NCI-H2029 (cell line): ENCODE measurements around the gene STING1.
"Not testable (repeated sequence)": the region's sequence is repeated elsewhere in the genome, so short reads cannot be mapped to it uniquely, and the experiment has no call there.

Experiments used
- DNase-seq: peaks from one replicate; lab custom pipeline; 2025; lab: John Stamatoyannopoulos, UW

Gene STING1

DNA sequence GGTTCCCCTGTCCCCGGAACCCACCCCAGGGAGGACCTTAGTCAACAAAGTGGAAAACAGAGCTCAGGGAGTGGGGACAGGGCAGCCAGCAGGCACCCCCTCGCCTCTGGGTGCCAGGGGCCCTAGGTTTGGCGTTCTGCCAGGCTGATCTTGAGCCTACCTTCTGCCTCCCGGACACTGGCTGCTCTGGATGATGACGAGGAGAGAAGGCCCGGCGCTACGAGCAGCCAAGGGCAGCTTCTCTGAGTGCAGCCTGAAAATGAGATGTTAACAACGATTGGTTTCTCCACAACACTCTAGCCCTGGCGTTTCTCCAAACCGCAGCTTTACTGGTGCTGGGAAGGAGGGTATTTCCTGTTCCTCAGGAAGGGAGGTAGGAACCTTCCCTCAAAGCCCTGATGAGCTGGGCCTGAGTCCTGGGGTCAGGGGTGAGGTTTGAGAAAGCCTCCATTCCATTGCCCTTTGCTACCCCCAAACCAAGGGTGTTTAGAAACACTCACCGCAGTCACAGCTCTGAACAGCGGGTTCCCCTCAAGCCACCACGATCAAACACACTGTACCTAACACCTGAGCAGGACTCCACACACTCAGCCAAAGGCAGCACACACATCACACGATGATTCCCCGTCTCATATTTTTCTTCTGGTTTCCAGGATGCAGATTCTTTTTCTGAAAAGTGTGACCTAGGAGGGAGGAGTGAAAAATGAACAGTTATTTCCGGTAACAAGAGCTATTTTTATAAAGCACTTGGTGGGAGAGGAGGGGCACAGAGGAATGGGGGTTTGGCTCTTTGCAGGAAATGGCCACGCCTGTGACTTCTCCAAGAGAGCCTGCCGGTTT is at the start of gene STING1:
Gene STING1 (minus strand): TSS at position 709 of the 840 bp plus-strand sequence. CDS start 1,054 bp downstream, outside the sequence.
- DNase-seq = peak; percentile 99

DNA sequence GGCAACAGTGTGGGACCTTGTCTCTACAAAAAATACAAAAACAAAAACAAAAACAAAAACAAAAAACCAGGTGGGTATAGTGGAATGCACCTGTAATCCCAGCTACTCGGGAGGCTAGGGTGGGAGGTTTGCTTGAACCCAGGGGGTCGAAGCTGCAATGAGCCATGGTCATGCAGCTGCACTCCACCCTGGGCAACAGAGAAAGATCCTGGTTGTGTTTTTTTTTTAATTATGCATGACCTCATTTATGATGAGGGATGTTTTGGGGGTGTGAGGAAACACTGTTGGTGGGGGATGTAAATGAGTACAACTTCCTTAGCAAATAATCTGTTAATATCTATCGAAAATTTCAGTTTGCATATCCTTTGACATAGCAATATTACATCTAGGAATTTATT is 49.2 kb upstream of the STING1 start:
- no peak for DNase-seq

DNA sequence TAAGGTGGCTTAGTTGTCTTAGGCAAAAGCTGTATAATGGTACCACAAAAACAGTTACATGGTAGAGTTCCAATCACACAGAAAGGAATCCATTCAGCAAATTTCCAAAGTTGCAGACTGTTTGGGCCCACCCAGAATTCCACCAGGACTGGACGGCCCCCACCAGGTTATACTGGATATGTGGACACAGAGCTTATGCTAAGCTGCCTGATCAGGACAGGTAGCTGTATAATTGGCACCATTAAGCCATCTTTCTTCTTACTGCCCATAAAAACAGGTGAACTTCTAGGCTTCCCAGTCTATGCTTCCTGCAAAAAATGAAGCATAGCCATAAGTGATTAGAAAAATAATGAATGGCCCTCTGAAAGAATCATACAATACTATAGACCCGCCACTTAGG is 47.5 kb upstream of the STING1 start:
- DNase-seq = not testable (repeated sequence)

DNA sequence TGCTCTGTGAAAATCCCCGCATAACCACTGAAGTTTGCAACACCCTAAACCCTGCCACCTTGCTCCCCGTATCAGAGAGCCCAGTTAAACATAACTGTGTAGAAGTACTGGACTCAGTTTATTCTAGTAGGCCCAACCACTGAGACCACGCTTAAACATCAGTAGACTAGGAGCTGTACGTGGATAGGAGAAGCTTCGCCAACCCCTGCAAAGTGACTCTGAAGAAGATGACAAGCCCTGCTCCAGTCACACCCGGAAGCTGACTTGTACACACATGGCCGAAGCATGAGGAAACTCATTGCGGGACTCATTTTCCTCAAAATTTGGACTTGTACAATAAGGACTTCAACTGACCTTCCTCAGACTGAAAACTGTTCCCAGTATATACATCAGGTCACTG is 46.1 kb upstream of the STING1 start:
- not testable (repeated sequence) for DNase-seq

DNA sequence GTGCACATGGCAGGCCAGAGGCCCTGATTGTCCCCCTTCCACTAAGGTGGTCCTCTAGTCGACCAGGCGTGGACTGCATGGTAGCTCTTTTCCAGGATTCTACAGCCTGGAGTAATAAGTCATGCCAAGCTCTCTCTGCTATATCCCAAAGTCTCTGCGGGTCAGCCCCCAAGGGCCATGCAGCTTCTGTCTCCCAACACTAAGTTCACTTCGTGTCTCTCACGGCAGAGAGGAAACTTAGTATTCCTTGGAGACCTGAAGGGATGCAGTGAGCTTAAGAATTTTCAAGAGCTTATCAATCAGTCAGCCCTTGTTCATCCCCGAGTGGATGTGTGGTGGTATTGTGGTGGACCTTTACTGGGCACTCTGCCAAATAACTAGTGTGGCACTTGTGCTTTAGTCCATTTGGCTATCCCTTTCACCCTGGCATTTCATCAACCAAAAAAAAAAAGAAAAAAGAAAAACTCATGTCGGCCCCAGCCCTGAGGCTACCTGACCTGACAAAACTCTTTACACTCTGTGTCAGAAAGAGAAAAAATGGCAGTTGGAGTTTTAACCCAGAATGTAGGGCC is 45.4 kb upstream of the STING1 start:
- not testable (repeated sequence) for DNase-seq

DNA sequence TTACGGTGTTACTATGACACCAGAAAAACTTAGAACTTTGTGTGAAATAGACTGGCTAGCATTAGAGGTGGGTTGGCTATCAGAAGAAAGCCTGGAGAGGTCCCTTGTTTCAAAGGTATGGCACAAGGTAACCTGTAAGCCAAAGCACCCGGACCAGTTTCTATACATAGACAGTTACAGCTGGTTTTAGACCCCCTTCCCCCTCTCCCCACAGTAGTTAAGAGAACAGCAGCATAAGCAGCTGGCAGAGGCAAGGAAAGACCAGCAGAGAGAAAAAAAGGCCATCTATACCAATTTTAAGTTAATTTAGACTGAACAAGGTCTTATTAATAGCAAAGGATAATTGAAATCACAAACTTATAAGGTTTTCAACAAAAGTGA is 44.5 kb upstream of the STING1 start:
- DNase-seq = not testable (repeated sequence)

DNA sequence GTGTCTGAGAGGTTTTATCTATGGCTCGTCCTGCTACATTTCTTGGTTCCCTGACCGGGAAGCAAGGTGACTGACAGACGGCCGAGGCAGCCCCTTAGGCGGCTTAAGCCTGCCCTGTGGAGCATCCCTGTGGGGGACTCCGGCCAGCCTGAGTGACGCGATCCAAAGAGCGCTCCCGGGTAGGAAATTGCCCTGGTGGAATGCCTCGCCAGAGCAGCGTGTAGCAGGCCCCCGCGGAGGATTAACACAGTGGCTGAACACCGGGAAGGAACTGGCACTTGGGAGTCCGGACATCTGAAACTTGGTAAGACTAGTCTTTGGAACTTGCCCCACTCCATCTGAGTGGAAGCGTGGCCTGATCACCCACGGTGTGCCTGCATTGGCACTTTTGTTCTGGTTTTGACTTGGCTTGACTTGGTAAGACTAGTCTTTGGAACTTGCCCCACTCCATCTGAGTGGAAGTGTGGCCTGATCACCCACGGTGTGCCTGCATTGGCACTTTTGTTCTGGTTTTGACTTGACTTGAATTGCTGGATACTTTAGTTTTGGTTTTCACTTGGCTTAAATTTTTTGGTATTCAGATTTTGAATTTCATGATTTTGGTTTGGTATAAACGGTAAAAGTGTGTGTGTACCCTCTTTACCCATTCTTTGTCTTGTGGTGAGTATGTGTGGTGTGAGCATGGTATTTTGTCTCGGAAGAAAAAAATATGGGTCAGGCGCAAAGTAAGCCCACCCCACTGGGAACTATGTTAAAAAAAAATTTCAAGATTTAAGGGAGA is 43.9 kb upstream of the STING1 start:
- not testable (repeated sequence) for DNase-seq

DNA sequence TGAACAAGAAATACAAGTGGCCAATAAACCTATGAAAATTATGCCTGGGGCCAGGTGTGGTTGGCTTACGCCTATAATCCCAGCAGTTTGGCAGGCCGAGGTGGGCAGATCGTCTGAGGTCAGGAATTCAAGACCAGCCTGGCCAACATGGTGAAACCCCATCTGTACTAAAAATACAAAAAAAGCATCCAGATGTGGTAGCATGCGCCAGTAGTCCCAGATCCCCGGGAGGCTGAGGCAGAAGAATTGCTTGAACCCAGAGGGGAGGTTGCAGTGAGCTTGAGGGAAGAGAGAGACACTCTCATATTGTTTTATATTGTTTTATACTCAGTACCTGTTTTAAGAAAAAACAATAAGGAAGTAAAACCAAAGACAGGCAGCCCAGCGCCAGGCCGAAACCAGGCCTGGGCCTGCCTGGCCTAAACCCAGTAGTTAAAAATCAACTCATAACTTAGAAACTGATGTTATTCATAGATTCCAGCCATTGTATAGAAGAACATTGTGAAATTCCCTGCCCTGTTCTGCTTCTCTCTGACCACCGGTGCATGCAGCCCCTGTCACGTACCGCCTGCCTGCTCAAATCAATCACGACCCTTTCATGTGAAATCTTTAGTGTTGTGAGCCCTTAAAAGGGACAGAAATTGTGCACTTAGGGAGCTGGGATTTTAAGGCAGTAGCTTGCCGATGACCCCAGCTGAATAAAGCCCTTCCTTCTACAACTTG is 43.2 kb upstream of the STING1 start:
- not testable (repeated sequence) for DNase-seq

DNA sequence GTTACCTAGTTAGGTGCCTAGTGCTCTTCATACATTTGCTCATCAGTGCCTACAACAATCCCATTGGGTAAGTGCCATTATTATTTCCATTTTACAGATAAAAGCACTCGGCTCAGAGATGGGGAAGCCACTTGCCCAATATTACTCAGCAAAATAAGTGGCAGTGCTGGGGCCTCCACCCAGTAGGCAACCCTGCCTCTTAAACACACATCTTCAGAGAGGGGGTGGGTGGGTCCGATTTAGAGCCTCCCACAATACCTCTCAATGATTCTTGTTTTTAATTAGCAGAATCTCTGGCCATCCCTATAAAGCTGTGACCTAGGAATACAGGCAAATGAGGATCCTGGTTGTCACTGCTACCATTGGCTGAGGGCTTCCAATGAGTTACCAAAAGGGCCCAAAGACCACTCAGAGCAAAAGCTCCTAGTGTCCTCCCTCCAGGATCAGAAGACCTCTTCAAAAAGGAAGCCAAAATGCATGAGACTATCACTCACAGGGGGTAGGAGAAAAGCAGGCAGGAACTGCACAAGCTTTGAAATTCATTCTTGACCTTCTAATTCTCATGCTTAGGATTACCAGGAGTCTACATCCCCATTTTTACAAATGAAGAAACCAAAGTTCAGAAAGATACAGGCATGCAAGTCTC is 42.5 kb upstream of the STING1 start:
- no peak for DNase-seq

DNA sequence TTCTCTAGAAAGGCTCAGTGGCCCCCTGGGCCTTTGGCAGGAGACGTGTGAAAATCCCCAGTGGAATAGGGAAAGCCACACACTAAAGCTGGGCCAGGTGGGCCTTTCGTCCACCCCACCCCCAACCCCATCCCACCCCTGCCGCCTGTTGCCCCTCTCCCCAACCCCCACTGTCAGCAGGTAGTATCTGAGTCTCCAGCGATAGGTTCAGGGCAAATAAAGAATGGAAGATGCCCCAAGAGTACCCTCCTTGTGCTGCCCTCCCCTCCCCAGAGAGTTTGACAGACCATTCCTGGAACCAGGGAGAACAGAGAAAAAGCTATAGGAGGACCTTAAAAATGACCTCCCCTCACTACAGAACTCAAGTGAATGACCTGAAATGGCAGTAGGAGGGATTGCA is 41.9 kb upstream of the STING1 start:
- DNase-seq = no peak

DNA sequence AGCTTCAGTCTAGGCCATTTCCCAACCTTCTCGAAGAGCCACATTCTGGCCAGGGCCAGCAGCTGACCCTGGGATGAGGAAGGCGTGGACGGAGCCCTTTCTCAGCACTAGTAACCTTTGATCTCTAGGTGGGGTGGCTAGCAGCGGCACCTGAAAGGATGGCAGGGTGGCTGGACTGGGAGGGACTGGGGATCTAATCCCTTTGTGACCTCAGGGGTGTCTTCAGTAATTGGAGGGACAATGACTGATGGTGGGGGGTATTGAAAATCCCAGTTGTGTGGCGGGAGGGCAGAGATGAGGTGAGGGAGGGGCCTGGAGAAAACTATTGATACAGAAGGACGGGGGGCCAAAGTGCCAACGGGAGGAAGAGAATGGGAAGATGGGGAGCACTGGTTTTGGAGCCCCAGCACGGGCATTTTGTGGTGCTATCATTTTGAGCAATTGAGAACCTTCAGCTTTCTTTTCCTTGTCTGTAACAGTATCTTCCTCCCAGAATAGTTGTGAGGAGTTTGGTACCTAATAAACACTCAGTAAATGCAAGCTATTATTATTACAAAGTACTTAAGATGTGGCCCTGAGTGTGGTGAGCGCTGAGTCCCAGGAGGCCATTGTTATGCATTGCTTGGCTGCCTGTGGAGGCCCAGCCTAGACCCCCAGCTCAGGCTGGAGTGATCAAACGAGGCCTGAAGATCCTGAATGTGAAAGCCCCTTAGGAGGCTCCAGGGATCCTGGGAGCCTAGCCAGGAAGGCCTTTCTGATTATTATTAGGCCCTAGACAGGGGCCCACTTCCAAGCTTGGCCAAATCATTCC is 41.3 kb upstream of the STING1 start:
- no peak for DNase-seq

DNA sequence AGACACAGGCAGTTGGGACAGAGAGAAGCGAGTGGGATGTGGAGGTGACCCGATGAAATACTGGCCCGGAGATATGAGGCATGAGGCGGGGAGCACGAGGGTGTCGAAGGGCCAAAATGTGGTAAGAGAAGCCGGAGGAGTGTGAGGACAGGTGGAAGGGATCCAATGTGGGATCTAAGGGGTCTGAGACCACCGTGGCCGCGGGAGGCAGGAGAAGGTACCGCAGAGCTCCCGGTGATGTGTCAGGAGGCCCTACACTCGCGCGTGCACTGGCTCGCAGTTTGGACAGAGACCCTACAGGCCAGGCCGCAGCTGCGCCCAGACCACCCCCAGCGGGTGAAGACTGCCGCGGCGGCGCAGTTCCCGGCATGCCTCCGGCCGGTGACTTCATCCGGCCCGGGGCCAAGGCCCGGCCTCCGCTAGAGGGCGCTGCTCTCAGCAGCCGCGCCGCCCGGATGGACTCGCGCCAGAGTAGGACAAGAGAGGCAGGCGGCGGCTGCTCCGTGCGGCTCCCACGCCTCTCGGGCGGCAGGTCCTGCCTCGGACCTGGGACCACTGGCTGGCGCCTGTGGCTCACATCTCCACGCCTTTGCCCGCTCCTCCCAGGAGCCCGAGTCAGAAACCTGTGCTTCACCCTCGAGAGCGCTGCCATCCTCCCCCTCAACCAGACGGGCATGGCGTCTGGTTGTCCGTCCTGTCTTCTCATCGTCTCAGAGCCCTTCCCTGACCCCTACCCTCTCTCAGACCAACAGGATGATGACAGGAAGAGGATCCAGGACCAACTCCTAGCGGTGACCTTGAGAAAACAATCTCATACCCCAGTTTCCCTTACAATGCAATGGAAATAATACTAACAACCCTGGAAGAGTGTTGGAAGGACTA is 35.4 kb upstream of the STING1 start:
- DNase-seq = peak; percentile 78

DNA sequence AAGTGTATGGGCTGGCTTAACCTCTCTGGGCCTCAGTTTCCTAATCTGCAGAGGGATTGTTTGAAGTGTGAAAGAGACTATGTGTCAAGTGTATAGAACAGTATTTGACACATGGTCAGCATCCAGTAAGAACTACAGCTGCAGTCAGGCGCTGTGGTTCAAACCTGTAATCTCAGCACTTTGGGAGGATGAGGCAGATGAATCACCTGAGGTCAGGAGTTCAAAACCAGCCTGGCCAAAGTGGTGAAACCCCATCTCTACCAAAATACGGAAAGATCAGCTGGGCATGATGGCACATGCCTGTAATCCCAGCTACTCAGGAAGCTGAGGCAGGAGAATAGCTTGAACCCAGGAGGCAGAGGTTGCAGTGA is 31.9 kb upstream of the STING1 start:
- DNase-seq = no peak

DNA sequence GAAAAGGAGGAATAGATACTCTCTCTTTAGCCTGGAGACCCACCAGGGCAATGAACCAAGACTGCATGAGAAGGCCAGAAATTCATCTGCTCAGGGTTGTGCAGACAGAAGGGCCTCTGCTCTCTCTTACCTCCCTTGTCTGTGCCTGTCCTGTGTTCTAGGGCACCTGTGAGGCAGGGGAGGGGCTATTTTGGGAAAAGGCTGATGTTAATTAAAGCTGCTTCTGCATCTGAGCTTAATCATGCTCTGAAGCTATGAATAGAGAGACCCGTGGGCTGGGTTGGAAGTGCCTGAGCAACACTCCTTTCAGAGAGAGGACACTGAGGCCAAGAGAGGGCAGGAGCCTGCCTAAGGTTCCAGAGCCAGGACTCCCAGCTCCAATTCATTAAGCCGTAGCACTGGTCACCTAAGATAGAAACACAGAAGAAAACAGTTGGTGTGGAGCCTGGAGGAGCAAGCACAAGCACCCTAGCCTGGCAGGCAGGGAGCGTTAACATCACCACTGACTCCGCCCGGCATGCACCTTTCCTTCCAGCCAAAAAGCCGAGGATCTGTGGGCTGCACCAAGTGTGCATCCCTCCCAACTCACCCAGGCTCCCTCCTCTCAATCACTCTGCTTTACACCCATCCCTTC is 31.4 kb upstream of the STING1 start:
- DNase-seq = no peak

DNA sequence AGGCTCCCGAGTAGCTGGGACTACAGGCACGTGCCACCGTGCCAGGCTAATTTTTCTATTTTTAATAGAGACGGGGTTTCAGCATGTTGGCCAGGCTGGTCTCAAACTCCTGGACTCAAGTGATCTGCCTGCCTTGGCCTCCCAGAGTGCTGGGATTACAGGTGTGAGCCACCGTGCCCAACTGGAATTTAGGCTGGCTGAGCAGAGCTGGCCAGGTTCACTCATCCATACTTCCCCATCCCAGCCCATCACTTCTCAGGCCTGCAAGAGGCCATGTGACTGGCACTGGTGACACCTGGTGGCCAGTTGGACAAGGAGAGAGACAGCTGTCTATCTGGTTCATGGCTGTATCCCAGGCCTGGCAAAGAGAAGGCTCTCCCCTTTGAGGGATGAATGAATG is 30.9 kb upstream of the STING1 start:
- DNase-seq = peak; percentile 86

DNA sequence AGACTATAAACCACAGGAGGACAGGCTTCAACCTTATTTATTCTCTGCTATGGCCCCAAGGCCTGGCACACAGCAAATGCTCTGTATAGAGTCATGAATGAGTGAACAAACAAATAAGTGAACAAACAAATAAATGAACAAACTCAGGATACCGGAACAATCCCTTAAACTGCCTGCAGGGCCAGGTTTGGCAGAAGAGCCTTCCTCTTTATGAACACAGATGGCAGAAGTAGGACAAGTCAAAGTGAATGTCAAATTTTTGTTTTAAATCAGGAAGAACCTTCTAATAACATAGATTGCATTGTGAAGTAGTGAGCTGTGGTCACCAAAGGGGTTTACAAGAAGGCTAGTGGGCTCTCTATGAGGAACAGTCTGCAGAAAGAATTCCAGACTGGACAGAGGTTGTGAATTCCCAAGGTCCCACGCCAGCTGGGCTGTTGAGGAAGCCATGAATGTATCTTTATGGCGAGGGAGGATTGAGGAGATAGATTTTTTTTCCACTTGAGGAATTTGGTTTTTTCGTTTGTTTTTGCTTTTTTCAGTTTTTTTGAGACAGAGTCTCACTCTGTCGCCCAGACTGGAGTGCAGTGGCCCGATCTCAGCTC is 30.3 kb upstream of the STING1 start:
- no peak for DNase-seq

DNA sequence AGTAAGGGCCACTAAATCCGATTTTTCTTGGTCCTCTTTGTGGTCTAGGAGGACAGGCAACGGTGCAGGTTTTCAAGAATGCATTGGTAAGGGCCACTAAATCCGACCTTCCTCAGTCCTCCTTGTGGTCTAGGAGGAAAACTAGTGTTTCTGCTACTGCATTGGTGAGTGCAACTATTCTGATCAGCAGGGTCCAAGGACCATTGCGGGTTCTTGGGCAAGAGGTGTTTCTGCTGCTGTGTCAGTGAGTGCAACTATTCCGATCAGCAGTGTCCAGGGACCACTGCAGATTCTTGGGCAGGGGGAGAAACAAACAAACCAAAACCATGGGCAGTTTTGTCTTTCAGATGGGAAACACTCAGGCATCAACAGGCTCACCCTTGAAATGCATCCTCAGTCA is 22.2 kb upstream of the STING1 start:
- DNase-seq = not testable (repeated sequence)

DNA sequence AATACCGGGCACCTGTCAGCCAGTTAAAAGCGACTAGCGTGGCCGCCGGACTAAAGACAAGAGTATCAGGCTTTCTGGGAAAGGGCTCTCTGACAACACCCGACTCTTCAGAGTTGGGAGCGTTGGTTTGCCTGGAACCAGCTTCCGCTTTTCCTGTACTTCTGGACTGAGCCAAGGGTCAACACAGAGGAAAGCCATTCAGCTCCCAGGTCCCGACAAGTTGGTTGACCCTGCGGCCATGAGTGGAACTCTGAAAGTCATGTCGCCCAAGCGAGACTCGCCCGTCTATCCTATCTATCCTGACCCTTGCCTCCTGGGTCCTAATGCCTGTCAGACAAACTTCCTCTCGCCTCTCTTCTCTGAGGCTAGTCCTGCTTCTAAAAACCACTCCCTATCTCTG is 21.3 kb upstream of the STING1 start:
- not testable (repeated sequence) for DNase-seq
